Endothelial cell of hepatic sinusoid (primary cell): Measurements from ENCODE around the gene MLEC.

Experiments
- in situ Hi-C: cut with HindIII; loops from 2 replicates; pipeline ENCODE4 v1.10.0; 2017; ENCODE audit warnings: low sequenced_read_pairs

MLEC gene

DNA sequence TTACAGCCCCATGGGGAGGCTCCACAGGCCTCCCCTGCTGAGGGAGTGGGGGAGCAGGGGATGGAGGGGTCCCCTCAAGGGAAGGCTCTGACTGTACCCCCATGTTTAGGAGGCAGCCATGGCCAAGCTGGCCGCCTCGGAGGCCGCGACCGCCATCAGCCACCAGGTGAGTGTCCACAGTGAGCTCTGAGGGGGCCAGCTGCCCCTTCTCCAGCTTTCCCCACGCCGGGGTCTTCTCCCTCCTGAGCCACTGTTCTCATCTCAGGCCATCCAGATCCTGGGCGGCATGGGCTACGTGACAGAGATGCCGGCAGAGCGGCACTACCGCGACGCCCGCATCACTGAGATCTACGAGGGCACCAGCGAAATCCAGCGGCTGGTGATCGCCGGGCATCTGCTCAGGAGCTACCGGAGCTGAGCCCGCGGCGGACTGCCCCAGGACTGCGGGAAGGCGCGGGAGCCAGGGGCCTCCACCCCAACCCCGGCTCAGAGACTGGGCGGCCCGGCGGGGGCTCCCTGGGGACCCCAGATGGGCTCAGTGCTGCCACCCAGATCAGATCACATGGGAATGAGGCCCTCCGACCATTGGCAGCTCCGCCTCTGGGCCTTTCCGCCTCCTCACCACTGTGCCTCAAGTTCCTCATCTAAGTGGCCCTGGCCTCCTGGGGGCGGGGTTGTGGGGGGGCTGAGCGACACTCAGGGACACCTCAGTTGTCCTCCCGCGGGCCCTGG is 52.2 kb downstream of the MLEC start:
- in situ Hi-C loops, result no loop called here

DNA sequence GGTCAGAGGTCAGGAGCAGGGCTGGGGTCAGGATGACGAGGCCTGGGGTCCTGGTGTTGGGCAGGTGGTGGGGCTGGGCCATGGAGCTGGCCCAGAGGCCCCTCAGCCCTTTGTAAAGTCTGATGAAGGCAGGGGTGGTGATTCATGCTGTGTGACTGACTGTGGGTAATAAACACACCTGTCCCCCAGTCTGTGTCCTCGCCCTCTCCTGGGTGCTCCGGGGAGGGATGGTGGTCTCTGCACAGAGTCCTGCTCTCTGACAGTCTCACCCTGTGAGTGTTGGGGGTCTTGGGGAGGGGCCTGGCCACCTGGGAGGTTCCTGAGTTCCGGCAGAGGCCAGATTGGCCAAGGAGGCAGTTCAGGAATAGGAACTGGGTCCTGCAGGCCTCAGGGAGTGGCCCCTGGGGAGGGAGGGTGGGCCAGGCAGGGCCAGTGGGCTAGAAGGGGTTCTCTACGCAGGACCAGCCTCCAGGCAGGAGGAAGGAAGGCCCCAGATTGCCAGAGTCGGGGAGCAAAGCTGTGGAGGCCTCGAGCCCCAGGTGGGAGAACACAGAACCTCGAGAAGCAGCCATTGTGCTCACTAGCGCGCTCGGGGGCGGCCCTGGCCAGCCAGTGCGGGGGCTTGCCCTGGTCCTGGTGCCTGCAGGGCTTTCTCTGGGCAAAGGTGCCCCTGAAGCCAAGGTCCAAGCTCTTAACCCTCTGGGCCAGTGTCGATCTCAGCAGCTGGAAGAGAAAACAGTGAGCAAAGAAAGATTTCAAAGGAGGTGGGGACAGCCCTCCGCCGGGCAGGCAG is 53.1 kb downstream of the MLEC start:
- in situ Hi-C loops, result no loop called here

- in situ Hi-C loops, result no loop called here
Measured at GRCh38 chr12:120740871-120741270, 53.9 kb downstream of the MLEC start.

DNA sequence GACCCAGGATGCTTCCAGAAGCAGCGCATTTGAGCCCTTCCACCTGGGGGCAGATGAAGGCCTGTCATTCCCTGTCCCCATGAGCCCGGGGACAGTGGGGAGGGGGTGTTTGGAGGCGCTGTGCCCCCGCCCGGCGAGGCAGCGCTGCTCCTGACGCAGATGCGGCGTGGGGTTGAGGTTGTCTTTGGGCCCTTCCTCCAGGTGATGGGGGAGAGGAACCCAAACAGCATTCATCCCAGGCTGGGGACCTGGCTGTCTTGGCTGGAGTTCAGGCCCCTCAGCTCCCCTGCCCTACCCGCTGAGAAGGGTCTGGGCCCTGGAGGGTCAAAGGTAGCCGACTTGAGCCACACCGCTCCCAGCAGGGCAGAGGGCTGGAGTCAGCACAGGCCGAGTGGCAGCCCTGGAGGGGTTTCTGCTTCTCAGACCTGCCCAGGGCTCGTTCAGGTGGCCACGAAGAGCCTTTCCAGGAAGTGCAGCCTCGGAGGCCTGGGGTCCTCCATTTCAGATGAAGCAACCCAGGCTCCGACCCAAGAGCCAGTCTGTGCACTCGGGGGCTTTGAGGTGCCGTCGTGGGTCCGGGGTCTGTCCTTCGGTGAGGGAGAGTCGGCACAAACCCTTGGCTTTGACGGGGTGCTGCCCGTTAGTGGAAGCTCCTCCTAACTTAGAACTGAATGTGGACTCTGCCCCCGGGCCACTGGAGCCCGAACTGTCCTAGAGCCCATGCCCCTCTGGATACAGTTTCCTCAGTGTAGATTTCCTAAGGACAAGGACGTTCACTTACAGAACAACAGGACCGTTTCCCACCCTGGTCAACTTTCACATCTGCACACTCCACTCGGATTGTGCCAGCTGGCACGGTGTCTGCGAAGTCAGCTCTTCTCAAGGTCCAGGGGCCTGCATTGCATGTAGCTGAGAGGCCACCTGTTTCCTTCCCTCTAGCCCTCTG is 54.8 kb downstream of the MLEC start:
- in situ Hi-C loops, result no loop called here

DNA sequence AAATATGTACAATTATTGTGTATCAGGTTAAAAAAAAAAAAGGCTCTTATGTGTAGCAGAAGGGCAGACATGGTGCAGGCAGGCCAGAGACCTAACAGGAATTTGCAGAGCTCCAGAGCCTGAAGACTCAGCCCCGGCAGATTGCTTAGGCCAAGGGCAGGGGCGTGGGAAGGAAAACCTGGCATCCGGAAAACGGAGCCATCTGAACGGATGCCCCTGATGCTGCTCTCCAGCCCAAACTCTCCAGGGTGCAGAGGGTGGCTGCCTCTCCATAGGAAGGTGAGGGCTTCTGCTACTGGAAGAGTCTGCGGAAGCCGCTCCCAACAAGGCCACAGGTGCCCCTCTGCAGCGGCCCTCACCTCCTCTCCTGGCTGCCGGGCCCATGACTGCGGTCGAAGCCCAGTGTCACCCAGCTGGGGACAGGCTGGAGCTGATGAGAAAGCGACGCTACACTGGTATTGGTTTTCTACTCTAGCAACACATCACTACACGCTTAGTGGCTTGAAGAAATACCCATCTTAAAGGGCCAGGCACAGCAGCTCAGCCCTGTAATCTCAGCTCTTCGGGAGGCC is 58.1 kb downstream of the MLEC start:
- in situ Hi-C loops, result no loop called here

GRCh38 chr12:120748242-120748641 is 61.3 kb downstream of the MLEC start:
- in situ Hi-C loops, result no loop called here

DNA sequence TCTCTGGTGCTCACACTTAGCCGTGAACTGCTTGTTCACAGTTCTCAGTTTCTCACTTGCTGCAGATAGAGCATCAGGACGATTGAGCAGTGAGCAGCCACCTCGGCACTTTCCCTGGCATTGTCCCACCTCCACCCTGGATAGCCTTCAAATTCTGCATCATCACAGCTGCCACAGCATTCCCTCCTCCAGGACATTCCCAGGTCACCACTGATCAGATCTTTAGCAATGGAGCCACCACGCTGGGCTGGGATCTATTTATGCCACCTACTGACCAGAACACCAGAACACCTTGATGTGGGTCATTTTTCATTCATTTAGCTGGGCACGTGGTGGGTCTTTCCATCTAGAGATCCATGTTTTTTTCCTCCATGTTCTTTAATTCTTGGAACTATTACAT is 62.3 kb downstream of the MLEC start:
- in situ Hi-C loops, result no loop called here

DNA sequence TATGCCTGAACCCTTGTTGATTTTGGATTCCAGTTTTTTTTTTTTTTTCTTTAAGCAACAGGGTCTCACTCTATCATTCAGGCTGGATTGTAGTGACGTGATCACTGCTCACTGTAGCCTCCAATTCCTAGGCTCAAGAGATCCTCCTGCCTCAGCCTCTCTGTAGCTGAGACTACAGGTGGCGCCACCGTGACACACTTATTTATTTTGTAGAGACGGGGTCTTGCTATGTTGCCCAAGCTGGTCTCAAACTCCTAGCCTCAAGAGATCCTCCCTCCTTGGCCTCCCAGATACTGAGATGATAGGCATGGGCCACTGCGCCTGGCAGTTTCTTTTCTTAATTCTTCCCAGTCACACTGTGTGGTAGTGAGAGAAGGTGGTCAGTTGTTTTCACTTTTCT is 63.9 kb downstream of the MLEC start:
- in situ Hi-C loops, result no loop called here

DNA sequence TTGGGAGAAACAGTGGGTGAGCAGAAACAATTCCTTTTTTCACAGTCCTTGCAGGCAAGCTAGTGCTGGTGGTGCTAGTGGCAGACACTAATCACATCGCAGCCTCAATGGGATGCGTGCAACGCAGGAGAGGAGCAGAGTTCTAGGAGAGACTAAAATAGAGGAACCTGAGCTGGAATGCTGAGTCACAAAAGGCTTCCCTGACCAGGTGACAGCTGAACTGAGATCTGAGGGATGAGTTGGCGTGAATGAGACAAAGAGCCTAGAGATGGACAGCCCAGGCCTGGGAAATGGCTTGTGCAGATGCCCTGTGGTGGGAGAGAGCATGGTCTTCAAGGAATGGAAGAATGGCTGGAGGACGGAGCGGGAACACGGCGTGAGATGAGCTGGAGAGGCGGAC is 64.4 kb downstream of the MLEC start:
- in situ Hi-C loops, result no loop called here
